GM21528 (cell line): Measurements from ENCODE around the gene TMEM248.
"Not testable (repeated sequence)": the region's sequence is repeated elsewhere in the genome, so short reads cannot be mapped to it uniquely, and the experiment has no call there.

Experiments used
- ATAC-seq: cut with Tn5 transposase; IDR thresholded peaks from one replicate; pipeline ENCODE4 v1.9.1; 2021; ENCODE audit warnings: mild to moderate bottlenecking, moderate library complexity; ENCODE audit not compliant: unreplicated experiment, low FRiP score

The TMEM248 gene

GRCh38 chr7:66946545-66946944 lies 25.5 kb downstream of the TMEM248 start:
- ATAC-seq = no peak

- ATAC-seq = no peak
Measured at GRCh38 chr7:66948480-66949109, 27.6 kb downstream of the TMEM248 start.

GRCh38 chr7:66950311-66950710 lies 29.3 kb downstream of the TMEM248 start:
- ATAC-seq = no peak

GRCh38 chr7:66950763-66951162 lies 29.7 kb downstream of the TMEM248 start:
- no peak for ATAC-seq

GRCh38 chr7:66952343-66953043 lies 31.5 kb downstream of the TMEM248 start:
- no peak for ATAC-seq

GRCh38 chr7:66953044-66953427 lies 32.0 kb downstream of the TMEM248 start:
- ATAC-seq = no peak

- no peak for ATAC-seq
Measured at GRCh38 chr7:66957595-66958290, 36.7 kb downstream of the TMEM248 start.

GRCh38 chr7:66958538-66959350 lies 37.7 kb downstream of the TMEM248 start:
- ATAC-seq = no peak

- ATAC-seq = no peak
Measured at GRCh38 chr7:66960192-66960591, 39.2 kb downstream of the TMEM248 start.

GRCh38 chr7:66961096-66961495 lies 40.1 kb downstream of the TMEM248 start:
- ATAC-seq = no peak

GRCh38 chr7:66964411-66964810 lies 43.4 kb downstream of the TMEM248 start:
- no peak for ATAC-seq

- ATAC-seq = no peak
Measured at GRCh38 chr7:66967029-66967428, 46.0 kb downstream of the TMEM248 start.

GRCh38 chr7:66969001-66969400 lies 48.0 kb downstream of the TMEM248 start:
- not testable (repeated sequence) for ATAC-seq

GRCh38 chr7:66970310-66970709 lies 49.3 kb downstream of the TMEM248 start:
- ATAC-seq = no peak

GRCh38 chr7:66974986-66975590 lies 54.1 kb downstream of the TMEM248 start:
- ATAC-seq = no peak

- not testable (repeated sequence) for ATAC-seq
Measured at GRCh38 chr7:66978312-66978711, 57.3 kb downstream of the TMEM248 start.

- not testable (repeated sequence) for ATAC-seq
Measured at GRCh38 chr7:66979013-66979412, 58.0 kb downstream of the TMEM248 start.

- ATAC-seq = not testable (repeated sequence)
Measured at GRCh38 chr7:66980336-66980735, 59.3 kb downstream of the TMEM248 start.

- ATAC-seq = not testable (repeated sequence)
Measured at GRCh38 chr7:66989552-66989951, 68.5 kb downstream of the TMEM248 start.

GRCh38 chr7:66994051-66994450 lies 73.0 kb downstream of the TMEM248 start:
- not testable (repeated sequence) for ATAC-seq
